ENCODE results near the gene ASTL.

- TF ChIP-seq ZBTB21 (tag by site-specific recombination; IDR thresholded peaks at IDR 0.05) (no peak), CTCF (tag by site-specific recombination; IDR thresholded peaks at IDR 0.05) (no peak), YY1 (tag by site-specific recombination; IDR thresholded peaks at IDR 0.05) (no peak)
Measured at GRCh38 chr2:96159084-96159830, 21.0 kb upstream of the ASTL start.

Measured in HEK293 (cell line).